Measurements from ENCODE around the gene DHODH.

DNA sequence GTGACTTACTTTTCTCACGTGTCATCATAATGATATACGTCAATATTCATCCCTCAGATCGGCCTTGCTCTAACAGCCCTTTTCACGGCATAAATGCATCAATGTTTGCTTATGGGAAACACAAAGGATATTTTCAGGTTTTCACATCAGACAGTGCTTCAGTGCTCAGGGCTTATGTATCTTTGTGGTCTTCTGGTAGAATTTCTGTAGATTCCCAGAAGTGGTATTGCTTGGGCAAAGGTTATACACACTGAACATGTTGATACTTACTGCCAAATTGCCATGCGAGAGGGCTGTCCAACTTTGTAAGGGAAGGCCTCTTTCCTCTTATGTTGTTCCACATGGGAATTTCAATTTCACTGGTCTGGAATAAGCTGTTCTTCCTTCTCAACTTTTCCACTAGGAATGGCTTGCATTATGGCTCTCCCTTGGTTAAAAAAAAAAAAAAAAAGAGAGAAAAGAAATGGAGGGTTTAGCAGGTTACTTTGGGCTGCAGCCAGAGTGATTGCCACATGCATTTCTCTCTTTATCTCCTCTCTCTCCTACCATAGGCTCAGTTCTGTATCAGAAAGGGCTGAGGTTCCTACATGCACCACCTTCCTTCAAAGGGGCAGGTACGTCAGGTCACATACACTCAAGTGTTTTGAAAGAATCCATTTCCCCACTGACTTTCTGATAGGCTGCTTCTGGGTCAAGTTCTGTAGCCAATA, 19.3 kb downstream of the DHODH start:
- no peak for TF ChIP-seq EP300 (IDR thresholded peaks at IDR 0.05)
- no peak for TF ChIP-seq POLR2A (IDR thresholded peaks at IDR 0.05; ENCODE audit: low read depth)

All from esophagus muscularis mucosa (tissue), 2 donors.